GM21381 (cell line): ENCODE results near the gene CD109.
A peak's percentile ranks its signal among the peaks of the same experiment; 100 is the strongest.
"Not testable (repeated sequence)": the region's sequence is repeated elsewhere in the genome, so short reads cannot be mapped to it uniquely, and the experiment has no call there.

Experiments used
- ATAC-seq: cut with Tn5 transposase; IDR thresholded peaks from one replicate; pipeline ENCODE4 v1.9.1; 2021; ENCODE audit warnings: mild to moderate bottlenecking, moderate library complexity; ENCODE audit not compliant: unreplicated experiment

Gene CD109

GRCh38 chr6:73695619-73696421, at the start of gene CD109:
CD109 (plus strand) TSS chr6:73696203; CDS start chr6:73696216, 13 bp downstream.
- ATAC-seq = peak; percentile 58

DNA sequence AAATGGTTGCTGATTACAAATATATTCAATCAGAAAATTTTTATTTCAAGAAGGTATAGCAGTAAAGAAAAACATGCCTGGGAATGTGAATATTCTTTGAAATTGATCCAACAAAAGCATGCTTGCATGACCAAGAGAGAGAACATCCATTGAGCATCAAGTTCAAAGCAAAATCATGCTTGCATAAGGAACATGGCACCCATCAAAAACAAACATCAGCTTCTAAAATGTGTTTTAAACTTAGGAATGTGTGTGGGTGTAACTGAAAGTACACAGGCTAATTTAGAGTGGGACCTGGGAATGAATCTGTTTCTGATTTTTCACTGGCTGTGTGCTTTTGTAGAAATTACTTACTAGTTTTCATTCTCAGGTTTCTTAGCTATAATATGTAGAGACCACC, 47.8 kb upstream of the CD109 start:
- no peak for ATAC-seq

DNA sequence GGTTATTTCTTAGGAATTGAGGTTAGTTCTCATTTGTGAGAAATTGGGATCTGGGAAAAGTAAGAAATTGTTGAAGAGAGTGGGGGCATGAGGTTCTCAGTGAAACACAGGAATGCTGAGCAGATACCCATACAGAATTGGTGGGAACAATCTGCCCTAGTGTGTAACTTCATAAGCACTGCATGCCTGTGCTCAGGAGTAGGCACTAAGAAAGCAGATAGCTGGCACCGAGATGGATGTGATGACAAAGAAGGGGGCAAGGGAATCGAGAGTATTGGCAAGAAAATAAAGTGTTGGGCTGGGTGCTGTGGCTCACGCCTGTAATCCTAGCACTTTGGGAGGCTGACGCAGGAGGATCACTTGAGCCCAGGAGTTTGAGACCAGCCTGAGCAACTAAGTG, 46.2 kb upstream of the CD109 start:
- ATAC-seq = no peak

DNA sequence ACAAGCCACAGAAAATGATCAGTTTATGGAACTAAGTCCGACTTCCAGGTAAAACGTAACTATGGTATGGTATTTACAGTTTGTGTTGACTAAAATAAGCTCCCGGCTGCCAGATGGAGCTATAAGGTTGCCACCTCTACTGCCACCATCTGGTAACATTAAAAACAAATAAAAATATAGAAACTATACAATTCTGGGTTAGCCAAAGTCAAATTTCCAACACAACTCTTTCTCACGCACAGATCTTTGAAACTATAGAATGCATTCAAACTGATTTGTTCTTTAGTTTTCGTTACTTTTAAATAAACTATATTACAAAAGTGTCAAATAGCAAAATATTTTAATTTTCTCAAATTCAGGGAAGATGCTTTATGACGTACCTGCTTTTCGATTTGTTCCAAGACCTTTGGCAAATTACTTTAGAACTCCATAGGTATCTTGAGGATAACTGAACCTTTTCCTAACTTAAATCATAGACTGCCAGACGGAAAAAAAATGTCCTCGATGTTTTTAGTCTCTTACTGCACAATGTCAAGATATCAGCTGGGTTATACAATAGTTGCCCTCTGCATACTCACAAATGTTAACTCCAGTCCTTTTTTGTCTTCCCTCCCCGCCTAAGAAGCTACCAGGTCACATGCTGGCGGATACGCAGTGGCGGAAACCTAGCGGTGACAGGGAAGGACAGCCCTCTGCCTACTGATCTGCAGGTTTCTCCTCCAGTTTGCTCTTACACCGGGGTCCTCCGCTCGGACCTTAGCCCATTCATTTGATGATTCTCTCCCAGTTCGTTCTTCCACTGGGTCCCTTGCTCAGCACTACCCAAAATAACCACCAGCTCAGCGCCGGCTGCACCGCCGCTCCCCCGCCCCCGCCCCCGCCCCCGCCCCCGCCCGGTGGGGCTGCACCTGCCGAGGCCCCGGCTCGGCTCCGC, 43.1 kb upstream of the CD109 start:
- peak; percentile 40 for ATAC-seq

DNA sequence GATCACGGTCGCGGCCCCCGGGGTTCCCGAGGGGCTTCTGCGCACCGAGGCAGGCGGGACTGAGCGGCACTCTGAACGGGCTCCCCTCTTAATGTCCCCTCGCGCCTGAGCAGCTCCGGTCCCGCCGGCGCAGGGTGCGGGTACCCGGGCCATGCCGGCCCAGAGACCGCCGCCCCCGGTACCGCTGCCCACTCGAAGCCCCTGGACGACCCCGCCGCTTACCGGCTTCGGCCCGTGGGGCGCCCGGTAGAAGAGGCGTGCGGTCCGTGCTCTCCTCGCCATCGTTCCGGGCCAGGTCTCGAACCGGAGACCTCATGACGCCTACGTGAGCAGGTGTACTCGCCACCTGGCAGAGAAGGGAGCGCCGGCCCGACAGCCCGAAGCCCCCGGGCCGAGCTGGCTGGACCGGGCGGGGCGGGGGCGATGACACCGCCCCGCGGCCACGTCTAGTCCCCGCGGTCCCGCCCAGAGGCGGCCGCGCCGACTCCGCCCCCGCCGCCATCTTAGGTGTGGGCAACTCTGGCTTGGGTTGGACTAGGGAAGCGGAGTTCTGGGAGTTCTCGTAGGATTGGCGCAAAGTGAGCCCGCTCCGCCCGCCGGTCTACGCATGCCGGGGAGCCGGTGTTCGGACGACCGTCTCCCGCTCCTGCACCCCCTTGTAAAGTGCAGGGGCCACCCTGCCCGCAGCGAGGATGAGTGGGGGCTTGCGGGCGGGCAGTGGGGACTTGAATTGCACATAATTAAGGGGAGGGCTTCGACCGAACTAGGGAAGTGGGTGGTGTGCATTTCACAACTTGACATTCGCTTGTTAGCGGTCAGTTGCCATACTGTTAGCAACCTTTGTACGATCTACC, 42.2 kb upstream of the CD109 start, which contains the start of gene SLC17A5:
SLC17A5 (minus strand) TSS at position 422 of the 854 bp plus-strand sequence; CDS start at position 316, 106 bp downstream.
- ATAC-seq = peak; percentile 83

GRCh38 chr6:73655341-73655917, 40.6 kb upstream of the CD109 start:
- no peak for ATAC-seq

DNA sequence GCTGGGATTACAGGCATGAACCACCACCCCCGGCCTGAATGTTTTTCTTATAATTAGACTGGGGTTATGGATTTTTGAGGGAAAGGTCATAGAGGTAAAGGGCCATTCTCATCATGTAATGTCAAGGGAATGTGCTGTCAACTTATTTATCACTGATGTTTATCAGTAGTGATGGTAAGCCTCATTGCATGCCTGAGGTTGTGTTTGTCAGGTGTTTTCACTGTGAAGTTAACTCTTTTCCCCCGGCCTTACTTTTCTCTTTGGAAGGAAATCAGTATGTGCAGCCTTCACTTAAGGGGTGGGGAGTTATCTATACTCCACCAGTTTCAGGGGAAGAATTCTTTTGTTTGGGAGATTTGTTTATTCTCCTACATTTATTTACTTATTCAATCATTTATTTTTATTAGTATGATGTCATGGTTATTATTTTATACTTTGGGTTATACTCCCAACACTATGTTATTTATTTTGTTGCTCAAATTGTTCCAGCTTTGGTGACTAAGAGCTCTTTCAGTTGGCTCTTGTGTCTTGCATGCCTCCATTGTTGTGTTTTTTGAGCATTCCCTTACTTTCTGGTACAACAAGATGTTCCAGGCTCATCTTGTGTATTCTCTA, 39.4 kb upstream of the CD109 start:
- ATAC-seq = no peak

- no peak for ATAC-seq
These were observed 38.8 kb upstream of the CD109 start for GRCh38 chr6:73657201-73657600.

DNA sequence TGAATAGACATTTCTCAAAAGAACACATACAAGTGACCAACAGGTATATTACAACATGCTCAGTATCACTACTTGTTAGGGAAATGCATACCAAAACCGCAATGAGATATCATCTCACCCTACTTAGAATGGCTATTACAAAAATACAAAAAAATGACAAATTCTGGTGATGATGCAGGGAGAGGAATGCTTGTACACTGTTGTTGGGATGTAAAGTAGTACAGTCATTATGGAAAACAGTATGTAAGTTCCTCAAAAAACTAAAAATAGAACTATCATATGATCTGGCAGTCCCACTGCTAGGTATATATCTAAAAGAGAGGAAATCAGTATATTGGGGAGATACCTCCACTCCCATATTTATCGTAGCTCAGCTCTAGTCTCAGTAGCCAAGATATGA, 31.3 kb upstream of the CD109 start:
- no peak for ATAC-seq

GRCh38 chr6:73665686-73666319, 30.2 kb upstream of the CD109 start:
- ATAC-seq = no peak

DNA sequence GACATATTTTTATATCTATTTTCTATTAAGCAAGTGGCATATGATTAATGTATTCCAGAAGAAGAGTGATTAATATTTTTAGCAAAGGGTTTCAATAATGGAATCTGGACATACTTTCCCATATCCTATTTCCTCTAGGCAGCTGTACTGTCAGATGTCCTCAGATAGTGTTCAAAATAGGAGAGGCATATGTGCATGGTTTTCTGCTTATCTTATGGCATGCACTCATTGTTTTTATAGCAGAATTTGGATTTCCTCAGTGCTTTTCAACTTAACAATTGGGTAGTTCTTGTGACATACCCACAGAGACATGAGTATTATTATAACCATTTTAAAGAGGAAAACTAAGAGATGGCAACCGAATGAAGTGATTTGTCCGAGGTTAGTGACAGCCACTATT, 29.6 kb upstream of the CD109 start:
- no peak for ATAC-seq

DNA sequence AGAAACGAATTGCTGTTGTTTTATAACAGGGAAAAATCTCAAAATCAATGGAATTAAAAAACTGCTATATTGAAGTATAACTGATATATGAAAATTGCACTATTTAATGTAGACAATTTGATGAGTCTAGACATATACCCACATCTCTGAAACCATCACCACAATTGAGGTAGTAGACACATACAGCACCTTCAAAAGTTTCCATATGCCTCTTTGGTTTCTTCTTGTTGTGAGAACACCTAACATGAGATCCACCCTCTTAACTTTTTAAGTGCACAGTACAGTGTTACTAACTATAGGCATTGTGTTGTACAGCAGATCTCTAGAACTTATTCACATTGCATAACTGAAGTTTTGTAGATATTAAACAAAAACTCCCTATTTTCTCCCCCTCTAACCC, 28.2 kb upstream of the CD109 start:
- peak; percentile 45 for ATAC-seq

DNA sequence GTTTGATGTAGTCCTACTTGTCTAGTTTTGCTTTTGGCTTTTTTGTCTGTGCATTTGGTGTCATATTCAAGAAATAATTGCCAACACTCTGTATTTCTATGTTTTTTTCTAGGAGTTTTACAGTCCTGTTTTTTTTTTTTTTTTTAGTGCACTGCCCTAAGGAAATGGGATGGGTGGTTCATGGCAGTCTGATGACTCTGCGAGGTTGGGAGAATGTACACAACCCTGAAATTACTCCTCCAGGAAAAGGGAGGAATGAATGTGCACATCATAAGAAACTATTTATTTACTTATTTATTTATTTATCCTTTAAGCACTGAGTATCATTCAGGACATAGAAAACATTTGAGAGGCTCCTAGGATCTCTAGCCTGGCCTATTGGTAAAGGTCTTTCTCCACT, 27.0 kb upstream of the CD109 start:
- no peak for ATAC-seq

DNA sequence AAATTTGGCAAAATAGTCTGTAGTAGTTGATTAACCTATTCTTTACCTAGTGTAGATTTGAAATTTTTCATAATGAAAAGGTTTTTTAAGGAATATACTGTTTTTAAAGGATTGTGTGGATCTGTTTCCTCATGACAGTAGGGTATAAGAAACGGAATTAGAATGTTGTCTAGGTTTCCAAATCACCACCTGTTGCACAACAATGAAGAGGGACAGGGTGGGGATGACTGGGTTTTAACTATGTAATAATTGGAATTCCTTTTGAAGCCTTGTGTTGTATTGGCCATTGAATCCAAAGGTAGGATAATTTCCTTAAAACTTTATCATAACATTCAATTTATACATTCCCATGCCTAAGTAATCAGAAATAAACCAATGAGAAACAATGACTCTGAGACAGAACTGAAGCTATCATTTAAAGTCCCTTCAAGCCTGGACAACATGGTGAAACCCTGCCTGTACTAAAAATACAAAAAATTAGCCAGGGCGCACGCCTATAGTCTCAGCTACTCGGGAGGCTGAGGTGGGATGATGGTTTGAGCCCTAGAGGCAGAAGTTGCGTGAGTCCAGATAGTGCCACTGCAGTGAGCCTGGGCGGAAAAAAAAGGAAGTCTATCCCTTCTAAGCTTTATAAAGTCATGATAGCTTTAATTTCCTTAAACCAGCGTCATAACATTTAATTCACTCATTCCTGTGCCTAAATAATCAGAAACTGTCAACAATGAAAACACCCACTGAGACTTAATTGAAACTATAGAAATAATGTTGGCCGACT, 23.9 kb upstream of the CD109 start:
- ATAC-seq = no peak

DNA sequence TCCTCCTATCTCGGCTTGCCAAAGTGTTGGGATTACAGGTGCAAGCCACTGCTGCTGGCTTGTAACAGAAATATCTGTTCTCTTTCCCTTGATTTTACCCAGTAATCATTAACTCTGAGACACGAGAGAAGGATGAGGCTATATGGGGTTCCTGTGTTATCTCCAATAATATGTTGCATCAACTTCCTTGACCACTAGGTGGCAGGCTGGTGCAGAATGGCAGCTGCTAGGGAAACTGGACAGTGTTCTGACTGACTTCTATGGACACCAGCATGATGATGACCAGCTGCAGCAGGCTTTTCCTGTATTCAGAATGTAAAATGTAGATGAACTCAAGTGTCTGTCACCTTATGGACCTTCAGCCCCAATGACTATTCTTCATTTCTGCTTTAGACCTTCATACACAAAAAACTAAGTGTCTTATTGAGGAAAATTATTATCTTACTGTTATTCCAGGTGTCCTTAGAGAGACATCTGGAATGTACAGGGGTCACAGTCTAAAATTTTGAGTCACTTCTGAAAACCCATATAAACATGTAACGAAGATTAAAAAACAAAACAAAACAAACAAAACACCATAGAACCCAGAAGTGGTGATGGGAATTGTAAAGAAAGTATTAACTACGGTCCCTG, 20.4 kb upstream of the CD109 start:
- ATAC-seq = peak; percentile 95

DNA sequence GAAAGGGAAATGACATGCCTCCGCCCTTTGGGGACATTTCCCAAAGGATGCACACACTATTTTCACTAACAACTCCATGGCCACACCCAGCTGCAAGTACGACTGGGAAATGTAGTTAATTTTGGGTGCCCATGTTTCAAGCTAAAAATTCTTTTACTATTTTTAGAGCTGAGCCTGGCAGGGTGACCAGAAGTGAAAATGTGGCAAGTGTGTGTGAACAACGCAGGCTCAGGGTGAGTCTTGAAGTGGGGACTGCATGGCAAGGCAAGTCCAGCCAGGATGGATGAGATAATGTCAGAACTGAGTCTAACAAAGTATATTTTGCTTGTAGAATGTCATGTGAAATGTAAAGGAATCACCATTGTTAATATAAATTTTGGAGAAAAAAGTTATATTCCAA, 17.0 kb upstream of the CD109 start:
- no peak for ATAC-seq

GRCh38 chr6:73679846-73680245, 16.2 kb upstream of the CD109 start:
- not testable (repeated sequence) for ATAC-seq

GRCh38 chr6:73680289-73680918, 15.6 kb upstream of the CD109 start:
- ATAC-seq = no peak
